ENCODE results near the gene NIPAL1. TPM values are rescaled to one million over a fixed set of nuclear protein-coding genes. Genes with fewer than 3 reads are reported as not detected.

NIPAL1 gene
- polyA plus RNA-seq, 2 donors: 9.2 to 20.2 TPM

Other genes with a start within 250 kb of the NIPAL1 start
- gene CORIN, start 178.7 kb upstream of the NIPAL1 start, polyA plus RNA-seq: under 1 TPM; 0.09 to 0.28 TPM
- 1 to 10 TPM; 4.6 to 6.9 TPM for gene NFXL1, start 102.2 kb upstream of the NIPAL1 start, polyA plus RNA-seq
- 1 to 10 TPM; 3.4 to 8.8 TPM for gene CNGA1, start 91 bp upstream of the NIPAL1 start, polyA plus RNA-seq
- gene TXK, start 117.5 kb downstream of the NIPAL1 start, polyA plus RNA-seq: 1 to 10 TPM in 1 of 2 donors, under 1 TPM in 1; 0.61 to 2.3 TPM

Data from esophagus (tissue), 2 donors.